HL-60 (cell line): Measurements from ENCODE around the gene SIGLEC12.

Experiments
- DNase-seq, 2 experiments: peaks; one replicate each; pipeline ENCODE4 v3.0.0-alpha.2; 2010 to 2020; ENCODE audit warnings: low read depth in 1 of 2, low spot score in 1 of 2
- H3K27ac ChIP-seq: fragments of 250-450 bp; sonication (Bioruptor Pico); replicated peaks from 2 replicates; pipeline ENCODE4 v1.5.1; 2020; ENCODE audit warnings: mild to moderate bottlenecking, moderate library complexity
- H3K27me3 ChIP-seq: fragments of 250-450 bp; sonication (Bioruptor Pico); 2 replicates; pipeline ENCODE4 v1.5.1; 2021; ENCODE audit warnings: mild to moderate bottlenecking, moderate library complexity; ENCODE audit not compliant: insufficient read depth, poor library complexity, severe bottlenecking
- H3K4me3 ChIP-seq: replicated peaks from 2 replicates; pipeline ENCODE4 v1.5.1; 2011; ENCODE audit warnings: mild to moderate bottlenecking, control low read depth, low read length; ENCODE audit not compliant: insufficient read depth
- CTCF ChIP-seq: IDR thresholded peaks from one replicate; pipeline ENCODE4 v1.5.1; 2011; ENCODE audit warnings: low read length, control low read depth, inconsistent platforms; ENCODE audit not compliant: insufficient read depth
- GABPA ChIP-seq: IDR thresholded peaks from 2 replicates; pipeline ENCODE4 v1.6.1; 2012; ENCODE audit warnings: low read depth
- POLR2AphosphoS5 ChIP-seq: IDR thresholded peaks from 2 replicates; pipeline ENCODE4 v1.6.1; 2012; ENCODE audit warnings: low read depth
- REST ChIP-seq: IDR thresholded peaks from 2 replicates; pipeline ENCODE4 v1.6.1; 2012; ENCODE audit warnings: low read depth; ENCODE audit not compliant: insufficient replicate concordance
- SPI1 ChIP-seq: IDR thresholded peaks from 2 replicates; pipeline ENCODE4 v1.6.1; 2012; ENCODE audit warnings: low read depth, mild to moderate bottlenecking, borderline replicate concordance

SIGLEC12 gene

GRCh38 chr19:51544038-51544437, 42.4 kb upstream of the SIGLEC12 start:
- Histone ChIP-seq H3K27ac (no peak overlapping the region), H3K27me3 (no peaks in the 10 kb centered on the region), H3K4me3 (no peak overlapping the region)
- no peak for TF ChIP-seq SPI1
- TF ChIP-seq POLR2AphosphoS5: no peak
- no peak for TF ChIP-seq CTCF
- no peak for TF ChIP-seq REST
- TF ChIP-seq GABPA: no peak
- no peak for DNase-seq

- Histone ChIP-seq H3K27ac (no peak overlapping the region), H3K27me3 (no peaks in the 10 kb centered on the region)
- no peak for TF ChIP-seq GABPA
- TF ChIP-seq CTCF: no peak
- no peak for TF ChIP-seq POLR2AphosphoS5
- no peak for TF ChIP-seq REST
- TF ChIP-seq SPI1: no peak
These were observed 41.1 kb upstream of the SIGLEC12 start for GRCh38 chr19:51542699-51543098.

GRCh38 chr19:51541458-51542357, 40.1 kb upstream of the SIGLEC12 start:
- no peak overlapping the region for H3K4me3 ChIP-seq
- H3K27ac ChIP-seq: no peak overlapping the region
- TF ChIP-seq REST: no peak
- TF ChIP-seq POLR2AphosphoS5: no peak
- no peak for TF ChIP-seq SPI1
- no peak for TF ChIP-seq CTCF
- no peak for TF ChIP-seq GABPA
- no peak for DNase-seq
- no peaks in the 10 kb centered on the region for H3K27me3 ChIP-seq

More at GRCh38 chr19:51542699-51543098, 41.1 kb upstream of the SIGLEC12 start:
- no peak for DNase-seq
- H3K4me3 ChIP-seq: no peak overlapping the region
